ENCODE measurements around the gene SEC14L2.

Gene SEC14L2

GRCh38 chr22:30365891-30366290 is 30.9 kb upstream of the SEC14L2 start:
- no peak overlapping the region for H3K27ac ChIP-seq
- no peak for DNase-seq (ENCODE audit: low spot score)
- ChIA-PET POLR2A (ENCODE audit: low non-redundant PET) (no interaction called here), CTCF (interaction anchor here (0.6 kb wide), 1 partner anchor 85 kb away, joined by 3 read pairs; no protein-coding TSS in a partner anchor)
- no peak for TF ChIP-seq CTCF (conservative IDR thresholded peaks at IDR 0.05; ENCODE audit: low read depth)

- POLR2A ChIA-PET (ENCODE audit: low non-redundant PET): interaction anchor here (0.6 kb wide), 1 partner anchor 1471 kb away, joined by 5 read pairs; no protein-coding TSS in a partner anchor
- DNase-seq (ENCODE audit: low spot score): no peak
- no peak overlapping the region for H3K27ac ChIP-seq
- CTCF ChIA-PET: interaction anchor here (0.6 kb wide), 1 partner anchor 364 kb away, joined by 3 read pairs; no protein-coding TSS in a partner anchor
- no peak for TF ChIP-seq CTCF (conservative IDR thresholded peaks at IDR 0.05; ENCODE audit: low read depth)
These were observed 28.4 kb upstream of the SEC14L2 start for GRCh38 chr22:30368420-30368819.

GRCh38 chr22:30370641-30371230 is 26.1 kb upstream of the SEC14L2 start:
- DNase-seq (ENCODE audit: low spot score): no peak
- CTCF ChIA-PET: no interaction called here
- no peak for TF ChIP-seq CTCF (conservative IDR thresholded peaks at IDR 0.05; ENCODE audit: low read depth)
- POLR2A ChIA-PET (ENCODE audit: low non-redundant PET): no interaction called here
- H3K27ac ChIP-seq: no peak overlapping the region

- DNase-seq (ENCODE audit: low spot score): no peak
- H3K27ac ChIP-seq: no peak overlapping the region
- POLR2A ChIA-PET (ENCODE audit: low non-redundant PET): no interaction called here
- no peak for TF ChIP-seq CTCF (conservative IDR thresholded peaks at IDR 0.05; ENCODE audit: low read depth)
- CTCF ChIA-PET: no interaction called here
These were observed 25.5 kb upstream of the SEC14L2 start for GRCh38 chr22:30371321-30371720.

GRCh38 chr22:30371981-30372380 is 24.8 kb upstream of the SEC14L2 start:
- DNase-seq (ENCODE audit: low spot score): no peak
- ChIA-PET CTCF (no interaction called here), POLR2A (ENCODE audit: low non-redundant PET) (no interaction called here)
- no peak for TF ChIP-seq CTCF (conservative IDR thresholded peaks at IDR 0.05; ENCODE audit: low read depth)
- no peak overlapping the region for H3K27ac ChIP-seq

GRCh38 chr22:30372915-30373314 is 23.9 kb upstream of the SEC14L2 start:
- POLR2A ChIA-PET (ENCODE audit: low non-redundant PET): no interaction called here
- DNase-seq (ENCODE audit: low spot score): no peak
- no peak for TF ChIP-seq CTCF (conservative IDR thresholded peaks at IDR 0.05; ENCODE audit: low read depth)
- CTCF ChIA-PET: no interaction called here
- no peak overlapping the region for H3K27ac ChIP-seq
